H9 (cell line): ENCODE data around the gene EHD4. TPM values are rescaled to one million over a fixed set of nuclear protein-coding genes. Genes with fewer than 3 reads are reported as not detected.

Source experiments
- DNase-seq: peaks from one replicate; pipeline ENCODE4 v3.0.0-alpha.2; 2017
- H2AFZ ChIP-seq: one replicate; pipeline ENCODE4 v1.6.1; 2013; ENCODE audit warnings: mild to moderate bottlenecking, low read length, control low read depth, moderate library complexity
- H2AK5ac ChIP-seq: 2 replicates; pipeline ENCODE4 v1.6.1; 2013; ENCODE audit warnings: low read length, control low read depth, mixed read lengths; ENCODE audit not compliant: insufficient read length
- H2BK120ac ChIP-seq: one replicate; pipeline ENCODE4 v1.6.1; 2013; ENCODE audit warnings: low read depth, mild to moderate bottlenecking, low read length, control low read depth, inconsistent platforms; ENCODE audit not compliant: poor library complexity, severe bottlenecking
- H2BK12ac ChIP-seq: 2 replicates; pipeline ENCODE4 v1.6.1; 2013; ENCODE audit warnings: low read length, control low read depth, mixed read lengths, low read depth; ENCODE audit not compliant: insufficient read length
- H2BK15ac ChIP-seq: 2 replicates; pipeline ENCODE4 v1.6.1; 2013; ENCODE audit warnings: low read depth, low read length, control low read depth
- H2BK20ac ChIP-seq: one replicate; pipeline ENCODE4 v1.6.1; 2013; ENCODE audit warnings: low read depth, mild to moderate bottlenecking, low read length, control low read depth, inconsistent platforms; ENCODE audit not compliant: poor library complexity, severe bottlenecking
- H2BK5ac ChIP-seq: 2 replicates; pipeline ENCODE4 v1.6.1; 2013; ENCODE audit warnings: low read length, control low read depth, mixed read lengths; ENCODE audit not compliant: insufficient read length
- H3K14ac ChIP-seq: 2 replicates; pipeline ENCODE4 v1.6.1; 2013; ENCODE audit warnings: low read length, control low read depth; ENCODE audit not compliant: insufficient read depth
- H3K18ac ChIP-seq: 2 replicates; pipeline ENCODE4 v1.6.1; 2013; ENCODE audit warnings: low read depth, mild to moderate bottlenecking, mixed read lengths, low read length, control low read depth; ENCODE audit not compliant: insufficient read length
- H3K23ac ChIP-seq: 2 replicates; pipeline ENCODE4 v1.6.1; 2013; ENCODE audit warnings: low read length, control low read depth, mixed read lengths, low read depth; ENCODE audit not compliant: insufficient read length
- H3K23me2 ChIP-seq: 2 replicates; pipeline ENCODE4 v1.6.1; 2013; ENCODE audit warnings: low read depth, mild to moderate bottlenecking, mixed read lengths, low read length, control low read depth; ENCODE audit not compliant: insufficient read length, poor library complexity, severe bottlenecking
- H3K27ac ChIP-seq: 2 replicates; pipeline ENCODE4 v1.5.1; 2013; ENCODE audit warnings: low read length, control low read depth, mixed read lengths, low read depth; ENCODE audit not compliant: insufficient read length
- H3K27me3 ChIP-seq: 2 replicates; pipeline ENCODE4 v1.6.1; 2013; ENCODE audit warnings: low read length, control low read depth, inconsistent platforms; ENCODE audit not compliant: insufficient read depth
- H3K4ac ChIP-seq: 2 replicates; pipeline ENCODE4 v1.6.1; 2013; ENCODE audit warnings: low read depth, mild to moderate bottlenecking, control low read depth, inconsistent platforms, low read length, moderate library complexity
- H3K4me1 ChIP-seq: 2 replicates; pipeline ENCODE4 v1.6.1; 2013; ENCODE audit warnings: low read length, control low read depth, inconsistent platforms; ENCODE audit not compliant: insufficient read depth
- H3K4me2 ChIP-seq: 2 replicates; pipeline ENCODE4 v1.6.1; 2013; ENCODE audit warnings: low read length, control low read depth, mixed read lengths; ENCODE audit not compliant: insufficient read length, insufficient read depth
- H3K56ac ChIP-seq: 2 replicates; pipeline ENCODE4 v1.6.1; 2013; ENCODE audit warnings: low read depth, mild to moderate bottlenecking, mixed read lengths, low read length, control low read depth; ENCODE audit not compliant: insufficient read length
- H3K79me1 ChIP-seq: 2 replicates; pipeline ENCODE4 v1.6.1; 2013; ENCODE audit warnings: low read depth, mild to moderate bottlenecking, moderate library complexity, low read length, control low read depth, inconsistent platforms; ENCODE audit not compliant: insufficient read depth, poor library complexity, severe bottlenecking
- H3K79me2 ChIP-seq: 2 replicates; pipeline ENCODE4 v1.6.1; 2013; ENCODE audit warnings: low read length, control low read depth, inconsistent platforms; ENCODE audit not compliant: insufficient read depth
- H3K9ac ChIP-seq: 2 replicates; pipeline ENCODE4 v1.6.1; 2013; ENCODE audit warnings: low read length, control low read depth, mixed read lengths; ENCODE audit not compliant: insufficient read length; ENCODE audit errors: extremely low read depth
- H3K9me3 ChIP-seq: one replicate; pipeline ENCODE4 v1.6.1; 2013; ENCODE audit warnings: low read depth, low read length, inconsistent platforms; ENCODE audit not compliant: control insufficient read depth
- H3T11ph ChIP-seq: one replicate; pipeline ENCODE4 v1.6.1; 2013; ENCODE audit warnings: mild to moderate bottlenecking, low read length, control low read depth, inconsistent platforms
- H4K20me1 ChIP-seq: one replicate; pipeline ENCODE4 v1.6.1; 2013; ENCODE audit not compliant: control insufficient read depth, insufficient read length, insufficient read depth
- H4K5ac ChIP-seq: 2 replicates; pipeline ENCODE4 v1.6.1; 2013; ENCODE audit warnings: low read depth, mild to moderate bottlenecking, mixed read lengths, low read length, control low read depth; ENCODE audit not compliant: insufficient read length
- H4K8ac ChIP-seq: replicated peaks from 2 replicates; pipeline ENCODE4 v1.6.1; 2013; ENCODE audit warnings: low read length, control low read depth, mixed read lengths, low read depth; ENCODE audit not compliant: insufficient read length
- H4K91ac ChIP-seq: 2 replicates; pipeline ENCODE4 v1.6.1; 2013; ENCODE audit warnings: low read depth, mild to moderate bottlenecking, moderate library complexity, mixed read lengths, low read length, control low read depth; ENCODE audit not compliant: insufficient read length
- H3K27ac Mint-ChIP-seq, 3 experiments: 2 replicates in 2 of 3; 3 replicates in 1 of 3; pipeline ENCODE4 v1.8.0; 2020 to 2021; ENCODE audit warnings: mixed read lengths in 3 of 3, mild to moderate bottlenecking in 1 of 3, moderate library complexity in 1 of 3
- H3K27me3 Mint-ChIP-seq: 2 replicates; pipeline ENCODE4 v1.8.0; 2021; ENCODE audit warnings: low read depth, mild to moderate bottlenecking, moderate library complexity, mixed read lengths
- H3K36me3 Mint-ChIP-seq, 3 experiments: 2 replicates in 2 of 3; 3 replicates in 1 of 3; pipeline ENCODE4 v1.8.0; 2020 to 2021; ENCODE audit warnings: low read depth in 3 of 3, mixed read lengths in 3 of 3; ENCODE audit not compliant: insufficient read depth in 1 of 3
- H3K4me1 Mint-ChIP-seq, 2 experiments: 2 replicates each; pipeline ENCODE4 v1.8.0; 2020; ENCODE audit warnings: mixed read lengths in 2 of 2
- H3K4me3 Mint-ChIP-seq, 2 experiments: 2 replicates in 1 of 2; 3 replicates in 1 of 2; pipeline ENCODE4 v1.8.0; 2020 to 2021; ENCODE audit warnings: mild to moderate bottlenecking in 2 of 2, mixed read lengths in 2 of 2, moderate library complexity in 1 of 2
- H3K9me3 Mint-ChIP-seq, 2 experiments: 2 replicates in 1 of 2; 3 replicates in 1 of 2; pipeline ENCODE4 v1.8.0; 2020; ENCODE audit warnings: mild to moderate bottlenecking in 2 of 2, mixed read lengths in 2 of 2, moderate library complexity in 1 of 2
- WGBS: extraction: QIAGEN DNeasy Blood & Tissue Kit; methylation state at CpG from one replicate; pipeline ENCODE4 v1.1.7; 2013; ENCODE audit warnings: missing lambda C conversion rate, low lambda C conversion rate, mixed read lengths; ENCODE audit not compliant: insufficient read length; ENCODE audit errors: extremely low coverage; 5-methylcytosine and 5-hydroxymethylcytosine counted together
- total RNA-seq: library from RNA; stranded (reverse); gene quantifications from 2 replicates; pipeline ENCODE4 v1.2.1, GENCODE V29; 2021
- TF ChIP-seq, protein P1 (sequence below): fragments of 200-600 bp; sonication (generic); conservative IDR thresholded peaks from 3 replicates; pipeline ENCODE4 v1.8.0; 2021; ENCODE audit warnings: antibody characterized with exemption, mild to moderate bottlenecking

Gene EHD4
- total RNA-seq, 1 experiment from 2014 or later: 22.9 TPM

DNA sequence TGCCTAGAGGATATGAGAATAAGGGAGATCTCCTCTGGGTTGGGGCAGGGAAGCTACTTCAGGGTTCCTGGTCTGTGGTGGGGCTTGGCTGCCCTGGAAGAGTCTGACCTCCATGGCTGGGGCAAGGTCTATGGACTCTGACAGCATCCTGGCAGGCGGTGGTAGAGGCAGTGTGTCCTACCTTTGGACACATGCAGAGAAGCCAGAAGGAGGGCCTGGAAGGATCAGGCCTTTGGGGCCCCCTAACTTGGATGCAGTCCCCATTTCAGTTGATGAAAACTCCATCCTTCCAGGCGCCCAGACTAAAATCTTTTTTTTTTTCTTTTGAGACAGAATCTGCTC is 88.9 kb downstream of the EHD4 start:
- Histone ChIP-seq H3K23ac (no peak overlapping the region), H3K4me2 (no peak overlapping the region), H2BK20ac (no peak overlapping the region), H3K27me3 (peaks cover 7% of the 10 kb centered on the region; the same call in 1 of the 2 replicates), H4K5ac (no peak overlapping the region), H2BK12ac (no peak overlapping the region), H4K91ac (no peak overlapping the region), H4K20me1 (no peaks in the 10 kb centered on the region), H3K79me2 (no peaks in the 10 kb centered on the region), H3K56ac (no peak overlapping the region), H3K18ac (no peak overlapping the region), H3K27ac (no peak overlapping the region), H2BK15ac (no peak overlapping the region), H3K79me1 (no peaks in the 10 kb centered on the region), H2AFZ (no peak overlapping the region), H2AK5ac (no peak overlapping the region), H3K4ac (no peak overlapping the region), H4K8ac (no peak overlapping the region), H3K9ac (no peak overlapping the region), H2BK5ac (no peak overlapping the region), H3K14ac (no peak overlapping the region), H2BK120ac (no peak overlapping the region), H3T11ph (no peak overlapping the region), H3K9me3 (no peaks in the 10 kb centered on the region), H3K4me1 (no peaks in the 10 kb centered on the region), H3K23me2 (peaks cover 3% of the 10 kb centered on the region)
- Mint-ChIP-seq H3K4me1 (peaks cover 4 to 10% of the 10 kb centered on the region in 2 experiments), H3K9me3 (no peaks in the 10 kb centered on the region; a peak in 1 of 5 replicates), H3K27me3 (peaks cover 44% of the 10 kb centered on the region), H3K36me3 (peaks cover 0 to 1% (median 0%) of the 10 kb centered on the region in 3 experiments; a peak in 2 of 7 replicates), H3K27ac (peak overlapping the region in 1 of 3 experiments; percentile 23; a peak in 2 of 7 replicates), H3K4me3 (no peak overlapping the region)
- TF ChIP-seq, protein P1, sequence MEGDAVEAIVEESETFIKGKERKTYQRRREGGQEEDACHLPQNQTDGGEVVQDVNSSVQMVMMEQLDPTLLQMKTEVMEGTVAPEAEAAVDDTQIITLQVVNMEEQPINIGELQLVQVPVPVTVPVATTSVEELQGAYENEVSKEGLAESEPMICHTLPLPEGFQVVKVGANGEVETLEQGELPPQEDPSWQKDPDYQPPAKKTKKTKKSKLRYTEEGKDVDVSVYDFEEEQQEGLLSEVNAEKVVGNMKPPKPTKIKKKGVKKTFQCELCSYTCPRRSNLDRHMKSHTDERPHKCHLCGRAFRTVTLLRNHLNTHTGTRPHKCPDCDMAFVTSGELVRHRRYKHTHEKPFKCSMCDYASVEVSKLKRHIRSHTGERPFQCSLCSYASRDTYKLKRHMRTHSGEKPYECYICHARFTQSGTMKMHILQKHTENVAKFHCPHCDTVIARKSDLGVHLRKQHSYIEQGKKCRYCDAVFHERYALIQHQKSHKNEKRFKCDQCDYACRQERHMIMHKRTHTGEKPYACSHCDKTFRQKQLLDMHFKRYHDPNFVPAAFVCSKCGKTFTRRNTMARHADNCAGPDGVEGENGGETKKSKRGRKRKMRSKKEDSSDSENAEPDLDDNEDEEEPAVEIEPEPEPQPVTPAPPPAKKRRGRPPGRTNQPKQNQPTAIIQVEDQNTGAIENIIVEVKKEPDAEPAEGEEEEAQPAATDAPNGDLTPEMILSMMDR: no peak
- no peak for DNase-seq
- no CpG with 5 or more reads among the region's 2 CpGs for WGBS
